VCaP (cell line): Measurements from ENCODE around the gene MAN2C1.
A peak's percentile ranks its signal among the peaks of the same experiment; 100 is the strongest.

Source experiments
- H3K27ac ChIP-seq: fragments of 450-650 bp; 2 replicates; pipeline ENCODE4 v1.5.1; 2017
- CTCF ChIP-seq: fragments of 450-650 bp; conservative IDR thresholded peaks from 2 replicates; pipeline ENCODE4 v1.5.1; 2017; ENCODE audit warnings: mild to moderate bottlenecking, moderate library complexity

The MAN2C1 gene

GRCh38 chr15:75380773-75381172, 12.4 kb upstream of the MAN2C1 start:
- no peak for TF ChIP-seq CTCF
- H3K27ac ChIP-seq, result no peak overlapping the region

- no peak overlapping the region for H3K27ac ChIP-seq
- no peak for TF ChIP-seq CTCF
These were observed 3.7 kb upstream of the MAN2C1 start for GRCh38 chr15:75371901-75372688.

GRCh38 chr15:75371486-75371885, 3.1 kb upstream of the MAN2C1 start:
- no peak overlapping the region for H3K27ac ChIP-seq
- TF ChIP-seq CTCF, result no peak

GRCh38 chr15:75369897-75370581, 1.6 kb upstream of the MAN2C1 start:
- no peak for TF ChIP-seq CTCF

GRCh38 chr15:75368689-75369239, 357 bp upstream of the MAN2C1 start:
- peak overlapping the region; percentile 99 for H3K27ac ChIP-seq
- TF ChIP-seq CTCF, result no peak

More at GRCh38 chr15:75369897-75370581, 1.6 kb upstream of the MAN2C1 start:
- peak overlapping the region; percentile 99 for H3K27ac ChIP-seq

GRCh38 chr15:75367406-75367912, 948 bp downstream of the MAN2C1 start:
- no peak for TF ChIP-seq CTCF
- H3K27ac ChIP-seq, result peak overlapping the region; percentile 99

GRCh38 chr15:75367006-75367405, 1.4 kb downstream of the MAN2C1 start:
- peak overlapping the region; percentile 99 for H3K27ac ChIP-seq
- TF ChIP-seq CTCF, result no peak
